Natural killer cell (primary cell): Measurements from ENCODE around the gene NGEF. TPM values are rescaled to one million over a fixed set of nuclear protein-coding genes. Genes with fewer than 3 reads are reported as not detected.
"Not testable (repeated sequence)": the region's sequence is repeated elsewhere in the genome, so short reads cannot be mapped to it uniquely, and the experiment has no call there.

ENCODE experiments used
- ATAC-seq, 3 donors: fragments of 150-1000 bp in 2 of 3; fragments of 200-7000 bp in 1 of 3; cut with Tn5 transposase; 1 replicate in 1 of 3; 2 replicates in 2 of 3; pipeline ENCODE4 v1.10.0; 2021; ENCODE audit warnings: mild to moderate bottlenecking in 2 of 3, moderate library complexity in 2 of 3
- DNase-seq, 2 donors: peaks; one replicate each; pipeline versions ENCODE4 v3.0.0 to v3.0.0-alpha.2; 2013 to 2021; ENCODE audit warnings: mixed read lengths in 1 of 2
- H3K27ac ChIP-seq: one replicate; pipeline ENCODE4 v1.5.1; 2013; ENCODE audit warnings: mild to moderate bottlenecking, low read length
- H3K27me3 ChIP-seq: one replicate; pipeline ENCODE4 v1.6.1; 2013; ENCODE audit warnings: low read length; ENCODE audit not compliant: control insufficient read depth, insufficient read depth
- H3K36me3 ChIP-seq: one replicate; pipeline ENCODE4 v1.6.1; 2013; ENCODE audit warnings: low read length; ENCODE audit not compliant: control insufficient read depth, insufficient read depth
- H3K4me1 ChIP-seq: one replicate; pipeline ENCODE4 v1.6.1; 2013; ENCODE audit warnings: low read length; ENCODE audit not compliant: control insufficient read depth, insufficient read depth
- H3K4me3 ChIP-seq: one replicate; pipeline ENCODE4 v1.5.1; 2013; ENCODE audit warnings: low read length
- H3K9me3 ChIP-seq: one replicate; pipeline ENCODE4 v1.6.1; 2013; ENCODE audit warnings: low read length; ENCODE audit not compliant: control insufficient read depth, insufficient read depth
- H3K27ac Mint-ChIP-seq, 2 donors: one replicate each; pipeline ENCODE4 v1.8.0; 2022; ENCODE audit warnings: mild to moderate bottlenecking in 2 of 2, mixed read lengths in 2 of 2, moderate library complexity in 1 of 2
- H3K27me3 Mint-ChIP-seq, 2 donors: one replicate each; pipeline ENCODE4 v1.8.0; 2022; ENCODE audit warnings: low read depth in 2 of 2, mixed read lengths in 2 of 2
- H3K36me3 Mint-ChIP-seq: one replicate; pipeline ENCODE4 v1.8.0; 2022; ENCODE audit warnings: mixed read lengths
- H3K4me1 Mint-ChIP-seq, 2 donors: one replicate each; pipeline ENCODE4 v1.8.0; 2022; ENCODE audit warnings: mixed read lengths in 2 of 2
- H3K4me3 Mint-ChIP-seq: one replicate; pipeline ENCODE4 v1.8.0; 2022; ENCODE audit warnings: mild to moderate bottlenecking, moderate library complexity, mixed read lengths
- H3K9me3 Mint-ChIP-seq, 2 donors: one replicate each; pipeline ENCODE4 v1.8.0; 2022; ENCODE audit warnings: mixed read lengths in 2 of 2
- CTCF ChIP-seq: fragments of 200-600 bp; IDR thresholded peaks from one replicate; pipeline ENCODE4 v1.8.0; 2022; ENCODE audit warnings: antibody characterized with exemption
- WGBS: methylation state at CpG from one replicate; pipeline ENCODE4 v1.1.7; 2013; ENCODE audit warnings: missing lambda C conversion rate; ENCODE audit not compliant: insufficient coverage; 5-methylcytosine and 5-hydroxymethylcytosine counted together
- intact Hi-C: fragments of 100-400 bp; cut with micrococcal nuclease; formaldehyde crosslinking; loops from one replicate; pipeline ENCODE4 v1.14.2; 2022
- total RNA-seq, 4 donors: library from RNA; stranded (reverse); fragments of 120-200 nt in 1 of 4; gene quantifications; one replicate each; pipeline versions ENCODE4 v1.2.3 to v1.2.4, GENCODE V29; 2013 to 2022

Gene NGEF
- total RNA-seq, 3 donors from 2014 or later (not counting 1 experiment from before 2014, with no cell fraction given): not detected

- DNase-seq (no peak), ATAC-seq (no peak)
- Histone ChIP-seq H3K27me3 (no peaks in the 10 kb centered on the region), H3K4me3 (no peak overlapping the region), H3K27ac (no peak overlapping the region), H3K9me3 (no peaks in the 10 kb centered on the region), H3K36me3 (no peaks in the 10 kb centered on the region), H3K4me1 (no peaks in the 10 kb centered on the region)
- no peaks in the 10 kb centered on the region for H3K27me3 Mint-ChIP-seq
- intact Hi-C loops: loop anchor here (10.0 kb wide), 1 partner anchor 418 kb away; no protein-coding TSS in a partner anchor
- H3K36me3 Mint-ChIP-seq: no peaks in the 10 kb centered on the region
- H3K9me3 Mint-ChIP-seq: no peaks in the 10 kb centered on the region
- H3K4me1 Mint-ChIP-seq: no peaks in the 10 kb centered on the region
- no peak overlapping the region for H3K4me3 Mint-ChIP-seq
- H3K27ac Mint-ChIP-seq: no peak overlapping the region
- whole genome bisulfite sequencing: 91% methylated on average over 8 of the region's 8 CpGs
- TF ChIP-seq CTCF: no peak
Observed at GRCh38 chr2:233022561-233022960, 9.5 kb upstream of the NGEF start.

- Histone ChIP-seq H3K9me3 (no peaks in the 10 kb centered on the region), H3K4me1 (no peaks in the 10 kb centered on the region), H3K27ac (no peak overlapping the region), H3K36me3 (no peaks in the 10 kb centered on the region), H3K4me3 (no peak overlapping the region), H3K27me3 (no peaks in the 10 kb centered on the region)
- Mint-ChIP-seq H3K27ac (no peak overlapping the region), H3K9me3 (no peaks in the 10 kb centered on the region), H3K36me3 (no peaks in the 10 kb centered on the region), H3K27me3 (no peaks in the 10 kb centered on the region), H3K4me3 (no peak overlapping the region), H3K4me1 (no peaks in the 10 kb centered on the region)
- 87% methylated on average over 8 of the region's 8 CpGs for WGBS
- ATAC-seq (no peak), DNase-seq (no peak)
- intact Hi-C loops: loop anchor here (10.0 kb wide), 1 partner anchor 417 kb away; no protein-coding TSS in a partner anchor
- TF ChIP-seq CTCF: no peak
Observed at GRCh38 chr2:233021771-233022170, 8.7 kb upstream of the NGEF start.

- Histone ChIP-seq H3K27me3 (no peaks in the 10 kb centered on the region), H3K27ac (no peak overlapping the region), H3K4me1 (no peaks in the 10 kb centered on the region), H3K36me3 (no peaks in the 10 kb centered on the region), H3K9me3 (no peaks in the 10 kb centered on the region), H3K4me3 (no peak overlapping the region)
- H3K9me3 Mint-ChIP-seq: peaks cover 0 to under 1% of the 10 kb centered on the region in 2 donors
- no peak overlapping the region for H3K27ac Mint-ChIP-seq
- intact Hi-C loops: loop anchor here (10.0 kb wide), 1 partner anchor 416 kb away; no protein-coding TSS in a partner anchor
- 88% methylated on average over 2 of the region's 2 CpGs for WGBS
- no peaks in the 10 kb centered on the region for H3K4me1 Mint-ChIP-seq
- no peak overlapping the region for H3K4me3 Mint-ChIP-seq
- H3K36me3 Mint-ChIP-seq: no peaks in the 10 kb centered on the region
- ATAC-seq: no peak
- H3K27me3 Mint-ChIP-seq: no peaks in the 10 kb centered on the region
- TF ChIP-seq CTCF: no peak
- DNase-seq: no peak
Observed at GRCh38 chr2:233020454-233020853, 7.4 kb upstream of the NGEF start.

- H3K4me1 Mint-ChIP-seq, H3K9me3 ChIP-seq, H3K9me3 Mint-ChIP-seq, H3K4me1 ChIP-seq, H3K36me3 ChIP-seq, ATAC-seq, H3K27ac ChIP-seq, H3K27me3 Mint-ChIP-seq, H3K4me3 ChIP-seq, H3K27me3 ChIP-seq, H3K36me3 Mint-ChIP-seq, DNase-seq, H3K27ac Mint-ChIP-seq, H3K4me3 Mint-ChIP-seq: not testable (repeated sequence)
- intact Hi-C loops: loop anchor here (10.0 kb wide), 1 partner anchor 415 kb away; no protein-coding TSS in a partner anchor
- no CpG with 5 or more reads among the region's 4 CpGs for WGBS
Observed at GRCh38 chr2:233019610-233020009, 6.6 kb upstream of the NGEF start.
